ENCODE measurements around the gene ZBTB16.

The ZBTB16 gene

DNA sequence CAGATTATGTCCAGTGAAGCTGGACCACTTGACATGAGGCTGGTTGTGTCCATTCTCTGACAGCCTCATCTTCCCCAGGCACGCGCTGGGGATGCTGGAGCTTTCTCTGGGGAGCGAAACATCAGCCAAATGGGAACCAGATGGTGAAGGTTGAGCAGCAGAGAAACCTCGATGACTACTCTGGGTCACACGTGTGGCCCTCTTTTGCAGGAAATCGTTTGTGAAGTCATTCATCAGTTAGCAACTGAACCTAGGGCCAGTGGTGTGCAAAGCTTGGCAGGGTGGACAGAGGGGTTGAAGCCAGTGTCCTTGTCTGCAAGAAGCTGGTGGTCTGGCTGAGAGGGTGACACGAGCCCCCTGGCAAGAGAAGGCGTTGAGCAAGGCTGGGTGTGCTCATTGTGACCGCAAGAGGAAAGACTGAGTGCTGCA lies 109.8 kb downstream of the ZBTB16 start:
- DNase-seq (ENCODE audit: low spot score) = no peak
- TF ChIP-seq, protein P1, sequence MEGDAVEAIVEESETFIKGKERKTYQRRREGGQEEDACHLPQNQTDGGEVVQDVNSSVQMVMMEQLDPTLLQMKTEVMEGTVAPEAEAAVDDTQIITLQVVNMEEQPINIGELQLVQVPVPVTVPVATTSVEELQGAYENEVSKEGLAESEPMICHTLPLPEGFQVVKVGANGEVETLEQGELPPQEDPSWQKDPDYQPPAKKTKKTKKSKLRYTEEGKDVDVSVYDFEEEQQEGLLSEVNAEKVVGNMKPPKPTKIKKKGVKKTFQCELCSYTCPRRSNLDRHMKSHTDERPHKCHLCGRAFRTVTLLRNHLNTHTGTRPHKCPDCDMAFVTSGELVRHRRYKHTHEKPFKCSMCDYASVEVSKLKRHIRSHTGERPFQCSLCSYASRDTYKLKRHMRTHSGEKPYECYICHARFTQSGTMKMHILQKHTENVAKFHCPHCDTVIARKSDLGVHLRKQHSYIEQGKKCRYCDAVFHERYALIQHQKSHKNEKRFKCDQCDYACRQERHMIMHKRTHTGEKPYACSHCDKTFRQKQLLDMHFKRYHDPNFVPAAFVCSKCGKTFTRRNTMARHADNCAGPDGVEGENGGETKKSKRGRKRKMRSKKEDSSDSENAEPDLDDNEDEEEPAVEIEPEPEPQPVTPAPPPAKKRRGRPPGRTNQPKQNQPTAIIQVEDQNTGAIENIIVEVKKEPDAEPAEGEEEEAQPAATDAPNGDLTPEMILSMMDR (IDR thresholded peaks at IDR 0.05; ENCODE audit: extremely low read depth, missing control alignments) = no peak

DNA sequence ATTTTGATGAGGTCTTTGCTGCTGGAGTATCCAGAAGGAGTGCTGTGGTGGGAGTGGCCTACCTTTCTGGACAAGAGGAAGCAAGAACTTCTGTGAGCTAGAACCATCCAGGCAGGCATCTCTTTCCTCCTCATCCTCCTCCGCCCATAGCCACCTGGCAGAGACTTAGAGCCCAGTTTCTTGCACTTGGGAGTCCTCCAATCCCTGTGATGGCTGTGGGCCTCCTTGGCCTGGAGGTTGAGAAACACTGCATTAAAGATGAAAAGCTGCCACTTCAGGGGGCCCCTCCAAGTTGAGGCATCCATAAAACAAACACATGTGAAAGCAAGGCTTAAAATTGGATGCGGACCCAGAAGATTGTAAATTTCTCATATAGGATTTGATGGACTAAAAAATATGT lies 110.3 kb downstream of the ZBTB16 start:
- no peak for DNase-seq (ENCODE audit: low spot score)
- TF ChIP-seq, protein P1 (IDR thresholded peaks at IDR 0.05; ENCODE audit: extremely low read depth, missing control alignments) = no peak

DNA sequence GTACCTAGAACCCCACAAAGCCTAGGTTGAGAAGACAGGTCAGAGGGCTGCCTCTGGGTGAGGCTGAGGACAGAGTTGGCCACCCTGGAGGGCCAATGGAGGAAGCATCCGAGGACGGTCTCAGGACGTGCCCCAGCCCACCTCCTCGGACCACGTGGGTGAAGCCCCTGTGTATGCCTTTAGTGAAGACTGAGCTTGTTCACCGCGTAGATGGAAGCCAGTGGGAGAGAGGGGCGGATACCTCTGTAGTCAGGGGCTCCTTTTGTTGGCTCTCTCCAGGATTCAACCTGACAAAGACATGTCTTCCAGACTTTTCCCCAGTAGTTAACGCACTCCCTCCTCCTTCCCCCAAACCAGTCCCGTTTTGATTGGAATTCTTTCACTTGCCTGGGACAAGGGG lies 110.7 kb downstream of the ZBTB16 start:
- TF ChIP-seq, protein P1 (IDR thresholded peaks at IDR 0.05; ENCODE audit: extremely low read depth, missing control alignments) = no peak

DNA sequence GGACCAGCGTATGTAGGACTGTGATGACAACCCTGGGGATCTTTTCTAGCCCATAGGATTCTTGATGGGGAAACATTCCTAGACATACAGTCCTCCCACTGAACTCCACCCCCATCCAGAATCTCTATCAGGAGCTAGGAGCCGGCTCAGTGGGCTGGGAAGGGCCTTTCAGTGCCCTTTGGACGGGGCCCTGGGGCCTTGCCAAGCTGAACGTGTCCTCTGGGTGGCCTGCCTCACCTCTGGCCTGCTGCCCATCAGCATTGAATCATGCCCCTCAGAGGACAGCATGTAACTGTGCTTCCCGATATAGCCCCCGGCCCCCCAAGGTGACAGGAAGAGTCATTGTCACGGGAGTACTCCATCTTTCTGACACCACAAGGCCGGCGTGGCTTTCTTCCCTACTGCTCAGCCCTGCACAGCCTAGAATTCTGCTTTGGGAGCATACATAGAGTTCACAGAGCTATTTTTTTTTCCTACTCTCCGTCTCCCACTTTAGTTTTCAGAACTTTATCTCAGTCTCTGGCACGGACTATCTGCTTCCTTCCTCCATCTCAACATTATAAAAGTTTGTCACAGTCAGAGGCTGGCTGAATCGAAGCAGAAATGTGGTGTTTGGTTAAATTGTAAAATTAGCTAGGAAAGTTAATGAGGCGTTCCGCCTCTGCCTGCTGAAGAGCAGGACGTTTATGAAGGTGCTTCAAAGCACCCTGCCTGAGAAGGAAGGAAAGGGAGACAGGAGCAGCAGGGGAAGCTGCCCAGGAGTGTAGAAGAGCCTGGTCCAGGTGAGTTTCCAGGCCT lies 111.9 kb downstream of the ZBTB16 start:
- TF ChIP-seq, protein P1 (IDR thresholded peaks at IDR 0.05; ENCODE audit: extremely low read depth, missing control alignments) = no peak
- no peak for DNase-seq (ENCODE audit: low spot score)

More for the DNA sequence above, 110.7 kb downstream of the ZBTB16 start:
- no peak for DNase-seq (ENCODE audit: low spot score)

DNA sequence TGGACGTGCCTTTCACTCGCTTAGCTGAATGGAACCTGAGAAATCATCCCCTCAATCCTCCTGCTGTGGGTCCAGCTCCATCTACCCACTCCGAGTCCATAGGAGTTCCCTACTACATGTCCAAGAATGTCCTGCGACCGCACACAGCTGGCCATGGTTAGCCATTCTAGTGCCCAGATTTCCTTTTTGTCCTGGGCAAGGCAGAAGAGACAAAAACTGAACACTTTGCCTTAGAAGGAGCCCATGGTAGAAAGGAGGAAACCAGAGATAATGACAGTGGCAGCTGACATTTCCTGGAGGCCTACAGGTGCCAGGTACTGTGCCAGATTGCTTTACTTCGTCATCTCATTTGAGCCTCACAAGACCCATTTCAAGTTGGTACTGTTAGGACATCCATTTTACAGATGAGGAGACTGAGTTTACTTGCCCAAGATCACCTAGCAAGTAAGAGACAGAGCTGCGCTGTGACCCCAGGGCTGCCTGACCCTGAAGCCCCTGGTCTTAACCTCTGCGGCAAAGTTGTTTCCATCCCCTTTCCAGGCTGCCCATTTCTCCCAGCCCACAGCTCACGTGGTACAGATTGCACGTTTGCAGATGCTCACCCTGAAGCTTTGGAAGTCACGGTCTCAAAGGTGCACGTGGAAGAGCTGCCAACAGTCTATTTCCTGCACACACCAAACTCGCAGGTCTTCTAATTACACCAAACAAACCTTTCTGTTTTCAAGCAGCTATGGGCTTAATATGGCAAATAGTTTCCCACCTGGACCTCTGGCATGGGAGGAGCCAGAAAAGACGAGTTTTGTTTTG lies 112.7 kb downstream of the ZBTB16 start:
- TF ChIP-seq, protein P1 (IDR thresholded peaks at IDR 0.05; ENCODE audit: extremely low read depth, missing control alignments) = no peak
- no peak for DNase-seq (ENCODE audit: low spot score)

DNA sequence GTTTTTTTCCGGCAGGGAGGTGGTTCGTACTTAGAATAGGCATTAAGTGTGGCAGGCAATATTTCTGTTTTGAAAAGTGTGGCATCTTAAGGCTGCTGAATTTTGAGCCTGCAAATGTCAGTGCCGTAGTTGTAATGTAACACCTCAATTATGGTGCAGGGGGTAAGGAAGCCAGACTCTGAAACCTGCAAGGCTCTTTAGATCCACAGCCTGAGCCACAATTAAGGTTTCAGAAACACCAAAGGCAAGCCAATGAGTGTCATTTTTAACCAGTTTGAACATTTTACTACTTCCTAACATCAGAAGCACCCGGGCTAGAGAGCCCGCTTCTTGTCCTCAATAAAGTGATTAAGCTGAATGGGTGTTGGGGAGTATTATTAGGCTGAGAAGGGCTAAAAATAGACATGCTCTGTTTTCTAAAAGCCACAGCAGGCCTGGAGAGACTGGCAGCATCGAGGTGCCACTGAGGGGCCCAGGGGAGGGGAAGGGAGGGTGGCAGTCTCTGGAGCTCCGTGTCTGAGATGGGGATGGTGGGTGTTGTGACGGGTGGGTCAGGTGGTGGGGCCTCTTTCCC lies 113.4 kb downstream of the ZBTB16 start:
- no peak for DNase-seq (ENCODE audit: low spot score)
- TF ChIP-seq, protein P1 (IDR thresholded peaks at IDR 0.05; ENCODE audit: extremely low read depth, missing control alignments) = no peak

DNA sequence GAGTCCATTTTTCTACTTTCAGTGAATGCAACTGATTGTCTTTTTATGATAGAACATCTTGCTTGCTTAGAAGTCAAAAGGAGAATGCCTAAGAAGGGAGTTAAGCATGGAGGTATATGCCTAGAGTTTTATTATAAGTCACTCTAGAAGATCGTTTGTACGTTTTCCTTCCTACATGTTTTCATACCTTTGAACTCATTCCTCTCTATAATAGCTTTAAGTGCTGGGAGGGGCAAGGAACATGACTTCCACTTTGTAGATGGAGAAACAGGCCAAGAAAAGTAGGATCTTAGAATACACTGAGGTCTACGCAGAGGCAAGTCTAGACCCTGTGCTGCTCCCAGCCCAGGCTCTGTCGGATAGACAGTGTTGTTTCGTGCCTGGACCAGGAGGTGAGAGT lies 114.3 kb downstream of the ZBTB16 start:
- no peak for DNase-seq (ENCODE audit: low spot score)
- TF ChIP-seq, protein P1 (IDR thresholded peaks at IDR 0.05; ENCODE audit: extremely low read depth, missing control alignments) = no peak
